Heart left ventricle (tissue), 16 donors: ENCODE results near the gene CPLX1. TPM values are rescaled to one million over a fixed set of nuclear protein-coding genes. Genes with fewer than 3 reads are reported as not detected.

Source experiments
- ATAC-seq, 4 donors: fragments of 200-7000 bp; cut with Tn5 transposase; one replicate each; pipeline ENCODE4 v1.9.1; 2020 to 2022; ENCODE audit warnings: moderate library complexity in 4 of 4, mild to moderate bottlenecking in 3 of 4, moderate number of reproducible peaks in 1 of 4
- DNase-seq, 5 donors: peaks; one replicate each; pipeline ENCODE4 v3.0.0-alpha.2; 2020
- H3K27ac ChIP-seq, 12 donors: fragments of 200-600 bp; sonication (generic) in 4 of 12; one replicate each; pipeline versions ENCODE4 v1.5.0 to v1.8.0; 2016 to 2022; ENCODE audit warnings: mild to moderate bottlenecking in 2 of 12
- H3K27me3 ChIP-seq, 9 donors: fragments of 200-600 bp; sonication (generic) in 2 of 9; one replicate each; pipeline versions ENCODE4 v1.5.1 to v1.8.0; 2016 to 2022; ENCODE audit warnings: mild to moderate bottlenecking in 3 of 9
- H3K36me3 ChIP-seq, 9 donors: fragments of 200-600 bp; sonication (generic) in 2 of 9; one replicate each; pipeline versions ENCODE4 v1.5.0 to v1.8.0; 2018 to 2022; ENCODE audit warnings: mild to moderate bottlenecking in 2 of 9
- H3K4me1 ChIP-seq, 12 donors: fragments of 200-600 bp; sonication (generic) in 4 of 12; one replicate each; pipeline versions ENCODE4 v1.5.0 to v1.8.0; 2016 to 2022; ENCODE audit warnings: mild to moderate bottlenecking in 3 of 12
- H3K4me3 ChIP-seq, 12 donors: fragments of 200-600 bp; sonication (generic) in 4 of 12; one replicate each; pipeline versions ENCODE4 v1.5.0 to v1.8.0; 2017 to 2022; ENCODE audit warnings: mild to moderate bottlenecking in 9 of 12, moderate library complexity in 4 of 12
- H3K9me3 ChIP-seq, 12 donors: fragments of 200-600 bp; sonication (generic) in 4 of 12; one replicate each; pipeline versions ENCODE4 v1.5.0 to v1.8.0; 2016 to 2022; ENCODE audit warnings: mild to moderate bottlenecking in 1 of 12
- POLR2A ChIP-seq, 2 donors: fragments of 450-650 bp; IDR thresholded peaks; one replicate each; pipeline ENCODE4 v1.6.1; 2017; ENCODE audit warnings: antibody characterized with exemption in 2 of 2, mild to moderate bottlenecking in 2 of 2, moderate library complexity in 2 of 2
- WGBS, 4 donors: extraction: QIAGEN DNeasy Blood & Tissue Kit in 2 of 4; methylation state at CpG; one replicate each; pipeline versions ENCODE4 v1.1.5 to v1.1.7; 2013 to 2018; 5-methylcytosine and 5-hydroxymethylcytosine counted together
- intact Hi-C, 10 donors: fragments of 100-400 bp; cut with DNase I; formaldehyde crosslinking; loops; one replicate each; pipeline versions ENCODE4 v1.11.1 to v1.14.2; 2022
- polyA plus RNA-seq, 2 donors: library from polyadenylated mRNA; stranded (reverse); fragments of 200-250 nt; gene quantifications; one replicate each; pipeline ENCODE4 v1.2.3, GENCODE V29; 2013
- total RNA-seq, 9 donors: library from RNA; depleted of rRNA in 2 of 9; stranded (reverse); fragments of >200 nt in 2 of 9; fragmentation: NEBNext Ultra II Directional in 3 of 9; extraction: Animal tissue kit (Norgen Biotek cat#: 25700) in 3 of 9; gene quantifications; one replicate each; pipeline versions ENCODE4 v1.1.0 to v1.2.4, GENCODE V29; 2016 to 2023
- TF ChIP-seq, protein P1 (sequence below), 12 donors: fragments of 200-600 bp; sonication (generic) in 4 of 12; IDR thresholded peaks; one replicate each; pipeline versions ENCODE4 v1.5.0 to v1.8.0; 2018 to 2022; ENCODE audit warnings: antibody characterized with exemption in 12 of 12, mild to moderate bottlenecking in 5 of 12
- donor health status: ischemic (EF 13 %, LVEDD 7.1; RV severe dilation, severe dysfunction).
- donor health status: healthy with polysubstance abuse.
- donor health status: DM: no; HTN: yes; CAD: no.
- donor health status: DM: no; HTN: no; CAD: no.
- donor health status: ischemic (EF 25% LVEDD 6.9; RV normal size, moderate dysfunction).
- donor health status: ischemic (EF 25% LVEDD 5.7; RV mildly dilated, moderate dysfunction).
- donor health status: healthy.
- donor health status: DM: yes; HTN: yes; CAD: no.
- donor health status: ischemic (EF 35%, LVEDD 5.7; RV mildly dilated, moderate dysfunction).
- donor health status: nonischemic (EF 11% LVEDD 7.7; RV severe dilation, severe dysfunction).
- donor health status: DM: yes; HTN: yes; CAD: no.
- donor health status: PGD.
- donor health status: ischemic (EF 29% LVEDD 5.4; RV normal size, mild dysfunction).
- donor health status: nonischemic (EF 23%, LVEDD 6.1; RV moderate dilation, normal function).

The CPLX1 gene
- total and polyA plus RNA-seq, 11 donors = 0.75 to 7.0 (median 3.3) TPM

DNA sequence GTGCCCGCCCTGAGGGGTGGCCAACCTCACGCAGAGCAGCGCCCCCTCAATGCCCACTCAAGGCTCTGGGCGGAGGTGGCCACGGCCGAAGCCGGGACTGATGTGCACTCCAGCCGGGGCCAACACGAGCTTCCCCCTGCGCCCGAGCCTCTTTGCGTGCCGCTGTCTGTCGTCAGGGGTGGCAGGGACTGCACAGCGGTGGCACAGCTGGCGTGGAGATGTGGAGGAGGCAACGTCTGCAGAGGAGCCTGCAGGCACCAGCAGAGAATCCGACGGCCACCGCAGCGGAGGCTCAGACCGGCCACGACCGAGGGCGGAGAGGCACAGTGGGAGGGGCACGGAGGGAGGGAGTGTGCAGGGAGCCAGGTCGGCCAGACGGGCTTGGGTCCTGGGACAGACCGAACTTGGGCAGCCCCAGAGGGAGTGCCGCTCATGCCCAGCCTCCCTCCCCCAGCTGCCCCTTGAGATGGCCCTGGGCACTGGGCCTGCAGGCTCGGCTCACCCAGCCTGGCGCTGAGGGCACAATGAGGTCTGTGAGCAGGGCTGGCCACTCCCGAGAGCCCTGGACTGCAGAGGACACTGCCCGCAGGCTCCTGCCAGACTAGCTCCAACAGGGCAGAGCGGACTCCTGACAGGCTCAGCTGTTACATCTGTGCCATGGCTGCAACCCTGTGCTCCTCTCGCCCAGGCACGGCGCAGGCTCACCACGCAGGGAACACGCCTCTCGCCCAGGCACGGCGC lies 46.5 kb upstream of the CPLX1 start:
- WGBS, 4 donors = 90 to 95% (median 93%) methylated on average over 37 to 43 of the region's 43 CpGs
- intact Hi-C loops = no loop called here
- peak in 1 of 4 donors; percentile 18 for ATAC-seq

DNA sequence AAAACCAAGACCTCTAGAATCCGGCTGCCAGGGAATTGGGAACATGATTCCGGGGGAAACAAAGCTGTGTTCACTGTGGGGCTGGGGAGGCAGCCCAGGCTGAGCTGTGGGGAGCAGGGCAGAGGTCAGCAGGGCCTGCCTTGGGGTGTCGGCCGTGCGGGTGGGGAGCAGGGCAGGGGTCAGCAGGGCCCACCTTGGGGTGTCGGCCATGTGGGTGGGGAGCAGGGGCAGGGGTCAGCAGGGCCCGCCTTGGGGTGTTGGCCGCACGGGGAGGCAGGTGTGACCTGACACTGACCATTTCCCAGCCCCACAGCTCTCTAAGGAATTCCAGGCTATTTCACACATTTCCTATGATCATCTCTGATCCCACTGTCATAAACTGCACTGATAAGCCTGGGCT lies 45.6 kb upstream of the CPLX1 start:
- WGBS, 4 donors = 89 to 95% (median 93%) methylated on average over 8 to 9 of the region's 9 CpGs
- ATAC-seq = no peak
- Histone ChIP-seq H3K9me3 (no peaks in the 10 kb centered on the region), H3K27ac (no peak overlapping the region), H3K27me3 (no peaks in the 10 kb centered on the region), H3K36me3 (peaks cover 0 to 91% (median 78%) of the 10 kb centered on the region in 9 donors), H3K4me1 (no peaks in the 10 kb centered on the region), H3K4me3 (no peak overlapping the region)
- no peak for TF ChIP-seq POLR2A (IDR thresholded peaks at IDR 0.05)
- TF ChIP-seq, protein P1, sequence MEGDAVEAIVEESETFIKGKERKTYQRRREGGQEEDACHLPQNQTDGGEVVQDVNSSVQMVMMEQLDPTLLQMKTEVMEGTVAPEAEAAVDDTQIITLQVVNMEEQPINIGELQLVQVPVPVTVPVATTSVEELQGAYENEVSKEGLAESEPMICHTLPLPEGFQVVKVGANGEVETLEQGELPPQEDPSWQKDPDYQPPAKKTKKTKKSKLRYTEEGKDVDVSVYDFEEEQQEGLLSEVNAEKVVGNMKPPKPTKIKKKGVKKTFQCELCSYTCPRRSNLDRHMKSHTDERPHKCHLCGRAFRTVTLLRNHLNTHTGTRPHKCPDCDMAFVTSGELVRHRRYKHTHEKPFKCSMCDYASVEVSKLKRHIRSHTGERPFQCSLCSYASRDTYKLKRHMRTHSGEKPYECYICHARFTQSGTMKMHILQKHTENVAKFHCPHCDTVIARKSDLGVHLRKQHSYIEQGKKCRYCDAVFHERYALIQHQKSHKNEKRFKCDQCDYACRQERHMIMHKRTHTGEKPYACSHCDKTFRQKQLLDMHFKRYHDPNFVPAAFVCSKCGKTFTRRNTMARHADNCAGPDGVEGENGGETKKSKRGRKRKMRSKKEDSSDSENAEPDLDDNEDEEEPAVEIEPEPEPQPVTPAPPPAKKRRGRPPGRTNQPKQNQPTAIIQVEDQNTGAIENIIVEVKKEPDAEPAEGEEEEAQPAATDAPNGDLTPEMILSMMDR (IDR thresholded peaks at IDR 0.05) = no peak
- DNase-seq = no peak
- intact Hi-C loops = no loop called here

More for the DNA sequence above, 46.5 kb upstream of the CPLX1 start:
- no peak for TF ChIP-seq POLR2A (IDR thresholded peaks at IDR 0.05)
- TF ChIP-seq, protein P1 (IDR thresholded peaks at IDR 0.05) = no peak
- no peaks in the 10 kb centered on the region for H3K27me3 ChIP-seq
- no peaks in the 10 kb centered on the region for H3K4me1 ChIP-seq
- H3K27ac ChIP-seq = no peak overlapping the region
- no peak for DNase-seq
- no peaks in the 10 kb centered on the region for H3K9me3 ChIP-seq
- H3K36me3 ChIP-seq = peaks cover 0 to 91% (median 78%) of the 10 kb centered on the region in 9 donors
- H3K4me3 ChIP-seq = no peak overlapping the region

DNA sequence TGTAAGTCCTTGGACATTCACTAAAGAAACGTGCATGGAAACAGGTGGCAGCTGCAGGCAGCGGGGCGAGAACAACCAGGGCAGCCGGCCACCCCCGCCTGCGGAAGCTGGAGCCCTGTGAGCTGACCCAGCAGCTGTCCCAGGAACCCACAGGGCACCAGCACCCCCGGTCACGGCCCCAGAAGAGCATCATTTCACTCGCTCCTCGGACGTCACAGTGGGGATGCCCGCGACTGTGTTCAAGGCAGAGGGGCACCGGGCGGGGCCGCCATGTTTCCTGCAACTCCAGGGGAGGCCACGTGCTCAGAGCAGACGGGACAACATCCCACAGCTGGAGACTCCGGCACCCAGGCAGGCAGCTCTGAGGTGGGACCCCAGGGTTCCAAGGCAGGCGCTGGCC lies 45.0 kb upstream of the CPLX1 start:
- TF ChIP-seq, protein P1 (IDR thresholded peaks at IDR 0.05) = no peak
- no peak for TF ChIP-seq POLR2A (IDR thresholded peaks at IDR 0.05)

DNA sequence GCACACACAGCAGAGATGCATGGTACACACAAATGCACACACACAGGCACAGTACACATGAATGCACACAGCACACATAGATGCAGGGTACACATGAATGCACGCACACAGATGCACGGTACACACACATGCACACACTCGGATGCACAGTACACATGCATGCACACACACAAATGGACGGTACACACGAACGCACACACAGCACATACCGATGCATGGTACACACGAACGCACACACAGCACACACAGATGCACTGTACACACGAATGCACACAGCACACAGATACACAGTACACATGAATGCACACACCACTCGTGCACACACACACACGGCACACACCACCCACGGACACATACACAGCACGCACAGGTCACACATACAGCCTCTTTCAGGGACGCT lies 43.8 kb upstream of the CPLX1 start:
- no peak for ATAC-seq
- no peaks in the 10 kb centered on the region for H3K4me1 ChIP-seq
- no peaks in the 10 kb centered on the region for H3K9me3 ChIP-seq
- H3K27ac ChIP-seq = no peak overlapping the region
- 95 to 98% (median 97%) methylated on average over 15 of the region's 15 CpGs for WGBS, 4 donors
- no peaks in the 10 kb centered on the region for H3K27me3 ChIP-seq
- no peak for DNase-seq
- no peak overlapping the region for H3K4me3 ChIP-seq
- H3K36me3 ChIP-seq = peaks cover 0 to 91% (median 76%) of the 10 kb centered on the region in 9 donors
- intact Hi-C loops = no loop called here
- TF ChIP-seq POLR2A (IDR thresholded peaks at IDR 0.05) = no peak
- TF ChIP-seq, protein P1 (IDR thresholded peaks at IDR 0.05) = no peak

More for the DNA sequence above, 45.0 kb upstream of the CPLX1 start:
- H3K27ac ChIP-seq = no peak overlapping the region
- ATAC-seq (no peak), DNase-seq (no peak)
- H3K4me3 ChIP-seq = no peak overlapping the region
- intact Hi-C loops = no loop called here
- no peaks in the 10 kb centered on the region for H3K4me1 ChIP-seq
- 88 to 97% (median 95%) methylated on average over 8 to 20 of the region's 20 CpGs for WGBS, 4 donors
- H3K27me3 ChIP-seq = no peaks in the 10 kb centered on the region
- H3K36me3 ChIP-seq = peaks cover 0 to 91% (median 78%) of the 10 kb centered on the region in 9 donors
- no peaks in the 10 kb centered on the region for H3K9me3 ChIP-seq
